HUES48 (cell line): ENCODE measurements around the gene HTR3D.
"Not testable (repeated sequence)": the region's sequence is repeated elsewhere in the genome, so short reads cannot be mapped to it uniquely, and the experiment has no call there.

Experiments
- H3K27ac ChIP-seq: one replicate; pipeline ENCODE4 v1.7.0; 2013; ENCODE audit warnings: low read depth, low read length, inconsistent platforms
- H3K27me3 ChIP-seq: 2 replicates; pipeline ENCODE4 v1.6.1; 2013; ENCODE audit warnings: mild to moderate bottlenecking, low read length; ENCODE audit not compliant: control insufficient read depth, insufficient read depth
- H3K36me3 ChIP-seq: 2 replicates; pipeline ENCODE4 v1.6.1; 2013; ENCODE audit warnings: low read length; ENCODE audit not compliant: control insufficient read depth, insufficient read depth
- H3K4me1 ChIP-seq: 2 replicates; pipeline ENCODE4 v1.6.1; 2013; ENCODE audit warnings: mild to moderate bottlenecking, low read length; ENCODE audit not compliant: control insufficient read depth, insufficient read depth
- H3K4me3 ChIP-seq: 2 replicates; pipeline ENCODE4 v1.5.1; 2013; ENCODE audit warnings: mild to moderate bottlenecking, low read depth, low read length
- H3K9ac ChIP-seq: 2 replicates; pipeline ENCODE4 v1.6.1; 2013; ENCODE audit warnings: mild to moderate bottlenecking, low read depth, low read length, moderate library complexity
- H3K9me3 ChIP-seq: 2 replicates; pipeline ENCODE4 v1.6.1; 2013; ENCODE audit warnings: low read length; ENCODE audit not compliant: control insufficient read depth, insufficient read depth

HTR3D gene

GRCh38 chr3:184016811-184017671, 14.5 kb upstream of the HTR3D start:
- Histone ChIP-seq H3K36me3 (peaks cover 21% of the 10 kb centered on the region), H3K9me3 (no peaks in the 10 kb centered on the region), H3K27me3 (no peaks in the 10 kb centered on the region), H3K4me3 (peak overlapping the region; percentile 99), H3K4me1 (peaks cover 13% of the 10 kb centered on the region), H3K27ac (peak overlapping the region; percentile 88), H3K9ac (peak overlapping the region; percentile 87)

- peak within 1 kb of the TSS; percentile 87 for H3K9ac ChIP-seq
- no peaks in the 10 kb centered on the region for H3K9me3 ChIP-seq
- H3K27me3 ChIP-seq: no peaks in the 10 kb centered on the region
- peaks cover 13% of the 10 kb centered on the region for H3K4me1 ChIP-seq
- peak within 1 kb of the TSS; percentile 88 for H3K27ac ChIP-seq
- peak within 1 kb of the TSS; percentile 99 for H3K4me3 ChIP-seq
- peaks cover 13% of the 10 kb centered on the region for H3K36me3 ChIP-seq
Measured at GRCh38 chr3:184017672-184018423, 13.7 kb upstream of the HTR3D start, which contains the start of gene ABCC5. ABCC5 (minus strand) TSS chr3:184017884; CDS start chr3:184014392, 3,492 bp downstream.

- H3K4me3 ChIP-seq: peak overlapping the region; percentile 99
- H3K27ac ChIP-seq: peak overlapping the region; percentile 88
- no peaks in the 10 kb centered on the region for H3K27me3 ChIP-seq
- peak overlapping the region; percentile 86 for H3K9ac ChIP-seq
- no peaks in the 10 kb centered on the region for H3K9me3 ChIP-seq
- H3K36me3 ChIP-seq: peaks cover 7% of the 10 kb centered on the region
- peaks cover 13% of the 10 kb centered on the region for H3K4me1 ChIP-seq
Measured at GRCh38 chr3:184018424-184018973, 13.0 kb upstream of the HTR3D start.

- Histone ChIP-seq H3K36me3 (no peaks in the 10 kb centered on the region), H3K4me1 (no peaks in the 10 kb centered on the region), H3K4me3 (no peak overlapping the region), H3K9me3 (no peaks in the 10 kb centered on the region), H3K27me3 (no peaks in the 10 kb centered on the region), H3K9ac (no peak overlapping the region), H3K27ac (no peak overlapping the region)
Measured at GRCh38 chr3:184022323-184022722, 9.2 kb upstream of the HTR3D start.

GRCh38 chr3:184025256-184025655, 6.3 kb upstream of the HTR3D start:
- H3K27ac ChIP-seq, H3K27me3 ChIP-seq, H3K4me1 ChIP-seq, H3K9ac ChIP-seq, H3K9me3 ChIP-seq, H3K36me3 ChIP-seq, H3K4me3 ChIP-seq: not testable (repeated sequence)

- H3K9me3 ChIP-seq, H3K27me3 ChIP-seq, H3K27ac ChIP-seq, H3K36me3 ChIP-seq, H3K4me1 ChIP-seq, H3K9ac ChIP-seq, H3K4me3 ChIP-seq: not testable (repeated sequence)
Measured at GRCh38 chr3:184028275-184028890, 3.2 kb upstream of the HTR3D start.

GRCh38 chr3:184029443-184029842, 2.1 kb upstream of the HTR3D start:
- no peak overlapping the region for H3K9ac ChIP-seq
- no peaks in the 10 kb centered on the region for H3K36me3 ChIP-seq
- H3K4me3 ChIP-seq: no peak overlapping the region
- H3K27ac ChIP-seq: no peak overlapping the region
- H3K27me3 ChIP-seq: no peaks in the 10 kb centered on the region
- no peaks in the 10 kb centered on the region for H3K9me3 ChIP-seq
- no peaks in the 10 kb centered on the region for H3K4me1 ChIP-seq

- Histone ChIP-seq H3K27me3 (no peaks in the 10 kb centered on the region), H3K36me3 (no peaks in the 10 kb centered on the region), H3K9me3 (no peaks in the 10 kb centered on the region), H3K9ac (no peak overlapping the region), H3K4me3 (no peak overlapping the region), H3K27ac (no peak overlapping the region), H3K4me1 (no peaks in the 10 kb centered on the region)
Measured at GRCh38 chr3:184030536-184030935, 1.0 kb upstream of the HTR3D start.

GRCh38 chr3:184037816-184038215, 6.3 kb downstream of the HTR3D start:
- Histone ChIP-seq H3K4me3 (no peak overlapping the region), H3K4me1 (no peaks in the 10 kb centered on the region), H3K9me3 (no peaks in the 10 kb centered on the region), H3K27me3 (no peaks in the 10 kb centered on the region), H3K9ac (no peak overlapping the region), H3K36me3 (no peaks in the 10 kb centered on the region), H3K27ac (no peak overlapping the region)

- H3K27ac ChIP-seq, H3K4me3 ChIP-seq, H3K4me1 ChIP-seq, H3K27me3 ChIP-seq, H3K9me3 ChIP-seq, H3K9ac ChIP-seq, H3K36me3 ChIP-seq: not testable (repeated sequence)
Measured at GRCh38 chr3:184038307-184038706, 6.8 kb downstream of the HTR3D start.
